ENCODE data around the gene FCN2. TPM values are rescaled to one million over a fixed set of nuclear protein-coding genes. Genes with fewer than 3 reads are reported as not detected.

FCN2 gene
- total RNA-seq, 2 experiments from 2014 or later = not detected

DNA sequence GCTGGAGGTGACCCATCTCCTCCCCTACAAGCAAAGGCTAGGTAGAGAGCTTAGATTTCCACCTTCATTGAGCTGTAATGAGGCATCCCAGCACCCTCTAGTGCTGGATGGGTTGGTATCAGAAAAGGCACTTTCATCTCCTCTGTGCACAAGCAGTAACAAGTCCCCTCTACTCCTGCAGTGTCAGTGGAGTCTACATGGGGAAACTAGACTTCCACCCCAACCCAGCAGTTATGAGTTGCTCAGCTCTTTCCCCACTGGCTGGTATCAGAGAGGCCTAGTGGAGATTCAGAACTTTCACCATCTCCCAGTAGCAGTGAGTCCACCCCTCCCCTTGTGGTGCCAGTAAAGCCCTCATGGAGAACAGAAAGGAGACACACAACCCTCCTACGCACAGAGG is 19.2 kb downstream of the FCN2 start:
- ChIA-PET POLR2A (no interaction called here), CTCF (no interaction called here)

DNA sequence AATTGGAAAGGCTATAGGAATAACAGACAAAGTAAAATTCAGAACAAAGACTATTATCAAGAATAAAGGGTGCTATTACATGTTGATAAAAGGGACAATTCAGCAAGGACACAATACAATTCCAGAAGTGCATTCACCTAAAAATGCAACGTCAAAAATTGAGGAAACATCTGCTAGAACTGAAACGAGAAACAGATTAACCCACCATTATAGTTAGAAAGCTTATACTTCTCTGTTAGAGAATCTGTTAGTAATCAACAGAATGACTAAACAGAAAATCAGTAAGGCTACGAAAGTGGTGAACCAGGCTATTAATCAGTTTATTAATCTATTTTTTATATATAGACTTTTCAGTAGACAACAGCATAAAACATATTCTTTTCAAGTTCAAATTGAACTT is 22.3 kb downstream of the FCN2 start:
- CTCF ChIA-PET = no interaction called here
- POLR2A ChIA-PET = no interaction called here

DNA sequence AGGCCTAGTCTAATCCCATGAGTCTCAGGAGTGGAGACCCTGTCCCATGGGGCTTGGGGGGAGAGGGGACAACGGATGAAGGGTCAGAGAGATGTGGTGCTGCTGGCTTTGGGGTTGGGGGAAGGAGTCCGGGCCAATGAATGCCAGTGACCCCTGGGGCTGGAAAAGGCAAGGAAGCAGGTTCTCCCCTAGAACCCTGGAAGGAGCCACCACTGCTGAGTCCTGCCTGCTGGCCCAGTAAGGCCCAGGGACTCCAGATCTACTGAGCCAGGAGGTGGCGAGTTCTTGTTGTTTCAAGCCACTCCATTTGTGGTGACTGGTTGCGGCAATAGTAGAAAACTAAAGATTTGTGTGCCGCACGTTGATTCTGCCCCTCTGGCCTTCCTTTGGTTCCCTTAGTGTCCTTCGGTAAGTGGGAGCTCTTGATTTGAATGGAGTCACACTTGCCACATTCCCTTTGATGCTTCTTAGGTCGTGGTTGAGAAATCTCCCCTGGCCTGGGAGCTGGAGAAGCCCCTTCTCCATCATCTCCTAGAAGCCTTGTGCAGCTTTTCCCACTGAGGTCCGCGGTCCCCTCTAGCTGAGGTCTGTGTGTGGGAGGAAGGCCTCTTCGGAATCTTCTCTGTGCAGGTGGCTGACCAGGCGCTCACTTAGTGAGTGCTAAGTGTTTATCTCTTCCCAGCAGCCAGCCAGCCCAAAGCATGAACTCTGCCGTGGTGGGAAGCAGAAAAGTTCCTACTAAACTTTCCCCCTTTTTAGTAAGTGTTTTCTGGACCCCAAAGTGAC is 28.1 kb downstream of the FCN2 start:
- POLR2A ChIA-PET = no interaction called here
- CTCF ChIA-PET = no interaction called here

DNA sequence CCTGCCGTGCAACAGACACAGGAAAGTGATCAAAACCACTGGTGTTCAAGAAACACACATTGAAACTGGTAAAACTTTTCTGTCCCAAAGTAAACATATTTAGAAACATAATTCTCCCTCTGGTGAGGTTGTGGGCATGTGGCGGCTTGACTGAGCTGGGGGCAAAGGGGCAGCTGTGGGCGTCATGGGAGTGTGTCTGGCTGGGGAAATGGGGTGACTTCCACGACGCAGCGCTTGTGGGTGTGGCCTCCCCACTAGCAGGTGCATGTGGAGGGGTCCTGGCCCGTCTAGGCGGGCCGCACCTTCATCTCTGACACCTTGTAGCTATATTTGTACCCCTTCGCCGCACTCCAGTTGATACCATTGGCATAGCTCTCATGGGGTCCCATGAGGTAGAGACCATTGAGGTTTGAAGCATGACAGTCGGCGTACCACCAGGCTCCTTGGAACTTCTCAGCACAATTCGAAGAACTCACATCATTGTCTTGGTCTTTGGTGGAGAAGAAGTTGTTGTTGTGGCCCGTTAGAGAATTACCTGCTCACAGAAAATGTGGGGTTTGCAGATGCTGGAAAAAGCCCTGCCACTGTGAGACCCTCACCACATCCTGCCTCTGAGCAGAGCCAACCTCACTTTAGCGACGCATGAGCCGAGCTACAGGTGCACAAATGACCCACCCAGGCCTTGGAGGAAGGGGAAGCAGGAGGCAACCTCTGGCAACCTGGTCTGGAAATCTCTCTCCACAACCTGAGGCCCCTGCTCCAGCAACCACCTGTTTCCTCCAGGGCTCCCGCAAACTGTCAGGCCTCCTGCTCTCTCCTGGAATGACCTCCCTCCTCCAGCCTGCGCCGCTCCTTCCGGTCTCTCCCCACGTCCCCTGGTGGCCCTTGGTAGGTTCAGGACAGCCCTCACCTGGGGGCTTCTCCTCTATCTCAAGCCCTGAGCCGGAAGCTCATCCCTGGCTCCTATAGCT is 29.2 kb downstream of the FCN2 start:
- POLR2A ChIA-PET = no interaction called here

DNA sequence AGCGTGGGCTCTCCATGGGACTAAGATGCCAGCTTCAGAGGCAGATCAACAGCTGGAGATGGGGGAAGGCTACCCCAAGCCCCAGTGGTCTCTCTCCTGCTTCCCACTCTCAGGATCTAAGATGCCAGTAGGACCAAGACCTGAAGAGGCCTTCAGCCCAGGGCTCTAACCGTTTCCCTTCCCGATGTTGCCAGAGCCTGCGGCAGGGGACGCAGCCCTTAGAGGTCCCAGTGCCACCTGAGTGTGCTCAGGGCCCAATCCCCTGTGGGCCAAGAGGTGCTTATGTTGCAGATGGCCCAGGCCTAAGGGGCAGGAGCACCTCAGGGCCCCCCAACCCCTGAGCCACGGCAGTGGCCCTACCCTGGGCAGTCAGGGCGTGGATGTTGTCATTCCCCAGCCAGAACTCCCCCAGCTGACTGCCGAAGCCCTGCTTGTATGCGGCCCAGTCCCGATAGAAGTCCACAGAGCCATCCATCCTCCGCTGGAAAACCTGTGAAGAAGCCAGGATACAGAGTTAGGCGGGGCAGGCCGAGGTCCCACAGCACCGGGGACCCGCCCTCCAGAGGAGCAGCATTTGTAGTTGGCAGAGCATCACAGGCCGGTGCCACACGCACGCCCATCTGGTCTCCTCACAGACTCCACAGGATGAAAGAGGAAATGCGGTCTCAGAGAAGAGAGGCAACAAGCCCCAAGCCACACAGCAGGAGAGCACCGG is 31.7 kb downstream of the FCN2 start:
- ChIA-PET POLR2A (no interaction called here), CTCF (no interaction called here)

More for the DNA sequence above, 29.2 kb downstream of the FCN2 start:
- CTCF ChIA-PET = no interaction called here

DNA sequence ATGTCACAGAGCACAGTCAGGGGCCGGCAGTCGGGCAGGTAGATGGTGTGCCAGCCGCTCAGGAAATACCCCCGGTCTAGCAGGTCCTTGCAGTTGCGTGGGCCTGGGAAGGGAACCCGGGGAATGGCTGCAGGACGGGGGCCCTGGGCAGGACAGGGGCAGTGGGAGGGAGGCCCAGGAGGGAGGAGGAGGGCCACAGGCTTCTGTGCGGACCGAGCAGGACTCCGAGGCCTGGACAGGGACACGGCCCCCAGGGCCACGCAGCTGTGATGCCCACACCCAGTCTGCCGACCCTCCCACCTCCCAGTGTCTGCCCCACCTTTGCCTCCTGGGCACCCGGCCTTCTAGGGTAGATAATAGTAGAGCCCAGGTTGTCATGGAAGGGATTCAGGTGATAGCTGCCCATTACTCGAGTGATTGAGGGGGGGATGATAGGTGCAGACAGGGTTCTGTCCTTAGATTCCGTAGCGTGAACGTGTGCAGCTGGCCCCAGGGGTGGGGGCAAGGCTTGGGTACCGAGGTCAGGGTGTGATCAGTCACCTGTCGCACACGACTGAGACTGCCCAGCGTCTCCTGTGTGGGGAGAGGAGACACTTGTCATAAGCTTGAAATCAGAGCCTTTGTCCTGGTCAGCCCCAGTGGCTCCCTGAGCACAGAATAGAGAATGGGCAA is 32.6 kb downstream of the FCN2 start:
- ChIA-PET CTCF (no interaction called here), POLR2A (no interaction called here)

DNA sequence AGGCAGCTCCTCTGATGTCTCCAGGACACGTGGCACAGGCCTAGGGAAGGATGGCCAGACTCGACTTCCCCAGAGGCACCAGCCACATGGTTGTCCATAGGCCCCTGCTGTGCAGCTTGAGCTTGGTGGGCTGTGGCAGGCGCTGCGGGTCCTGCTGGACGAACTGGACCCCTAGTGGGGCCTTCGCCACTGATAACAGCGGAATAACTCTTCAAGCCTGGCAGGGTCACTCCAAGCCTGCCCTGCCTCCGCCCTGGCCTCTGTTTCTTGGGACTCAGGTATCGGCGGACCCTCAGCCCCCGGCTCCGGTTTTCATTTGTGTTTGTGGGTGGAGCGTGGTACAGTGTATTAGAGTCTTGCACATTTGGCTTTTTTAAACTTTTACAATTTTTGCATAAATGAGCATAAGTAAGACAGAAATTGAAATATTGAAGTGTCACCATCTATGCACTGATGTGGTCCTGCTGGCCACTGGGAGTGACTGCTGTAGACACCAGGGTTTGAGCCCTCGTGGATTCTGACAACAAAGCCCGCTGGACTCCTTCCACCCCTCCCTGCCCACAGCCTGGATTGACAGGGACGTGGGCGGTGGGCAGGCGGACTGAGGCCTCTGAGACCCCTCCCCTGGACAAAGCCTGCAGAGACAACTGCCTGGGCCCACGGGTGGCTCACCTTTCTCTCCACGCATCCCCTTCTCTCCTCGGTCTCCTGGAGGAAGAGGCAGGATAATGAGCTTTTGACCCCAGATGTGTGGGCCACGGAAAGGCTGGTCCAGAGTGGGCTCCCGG is 33.3 kb downstream of the FCN2 start:
- CTCF ChIA-PET = no interaction called here
- POLR2A ChIA-PET = no interaction called here

DNA sequence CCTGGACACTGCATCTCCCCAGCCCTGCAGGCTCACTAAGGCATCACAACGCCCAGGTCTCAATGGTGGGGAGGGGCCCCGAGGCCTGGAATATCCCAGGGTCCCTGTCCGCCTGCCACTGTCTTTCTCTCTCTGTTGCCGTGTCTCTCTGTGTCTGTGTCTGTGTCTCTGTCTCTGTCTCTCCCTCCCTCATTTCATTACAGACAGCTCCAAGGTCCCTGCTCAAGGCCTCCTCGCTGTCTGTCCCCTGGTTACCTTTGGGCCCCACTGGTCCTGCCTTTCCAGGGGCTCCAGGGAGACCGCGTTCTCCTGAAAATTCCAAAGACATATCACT is 33.9 kb downstream of the FCN2 start:
- POLR2A ChIA-PET = no interaction called here
- CTCF ChIA-PET = no interaction called here

DNA sequence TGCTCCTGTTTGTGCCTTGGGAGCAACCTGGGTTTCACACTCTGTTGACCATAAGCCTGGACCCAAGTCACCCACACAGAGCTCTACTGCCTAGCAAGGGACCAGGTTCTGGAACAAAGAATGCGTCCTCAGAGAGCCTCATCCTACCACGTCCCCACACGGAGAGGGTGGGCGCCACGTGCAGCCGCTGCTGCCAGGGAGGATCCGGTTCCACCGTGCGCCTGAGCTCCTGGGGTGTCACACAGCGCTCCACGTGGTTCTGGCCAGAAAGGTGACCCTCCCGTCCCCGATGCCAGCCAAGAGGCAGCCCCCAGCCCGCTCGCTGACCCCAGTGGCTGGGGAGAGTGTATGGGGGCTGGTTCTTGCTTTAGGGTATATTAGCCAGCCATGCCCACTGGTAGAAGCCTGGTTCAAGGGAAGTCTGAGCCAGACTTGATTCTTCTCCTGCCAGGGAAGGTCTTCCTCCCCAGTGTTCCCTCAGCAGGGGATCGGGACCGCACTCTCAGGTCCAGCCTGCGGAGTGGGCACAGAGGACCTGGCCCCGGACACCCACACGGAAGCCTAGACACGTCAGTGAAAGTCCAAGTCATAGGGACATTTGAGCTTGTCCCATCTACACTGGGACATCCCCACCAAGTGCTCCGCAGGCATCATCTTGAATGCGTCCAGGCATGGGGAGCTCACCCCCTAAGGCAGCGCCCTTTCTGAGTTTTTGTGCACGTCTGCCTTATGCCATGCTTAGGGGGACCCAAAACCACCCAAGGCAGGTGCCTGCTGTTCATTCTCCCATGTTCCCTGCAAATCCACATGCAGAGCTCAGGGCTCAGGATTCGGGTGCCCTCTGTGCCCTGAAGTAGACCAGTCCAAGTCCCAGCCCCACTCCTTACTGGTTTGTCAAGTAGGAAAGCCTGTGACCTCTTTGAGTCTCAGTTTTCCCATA is 34.7 kb downstream of the FCN2 start:
- CTCF ChIA-PET = no interaction called here
- POLR2A ChIA-PET = no interaction called here

DNA sequence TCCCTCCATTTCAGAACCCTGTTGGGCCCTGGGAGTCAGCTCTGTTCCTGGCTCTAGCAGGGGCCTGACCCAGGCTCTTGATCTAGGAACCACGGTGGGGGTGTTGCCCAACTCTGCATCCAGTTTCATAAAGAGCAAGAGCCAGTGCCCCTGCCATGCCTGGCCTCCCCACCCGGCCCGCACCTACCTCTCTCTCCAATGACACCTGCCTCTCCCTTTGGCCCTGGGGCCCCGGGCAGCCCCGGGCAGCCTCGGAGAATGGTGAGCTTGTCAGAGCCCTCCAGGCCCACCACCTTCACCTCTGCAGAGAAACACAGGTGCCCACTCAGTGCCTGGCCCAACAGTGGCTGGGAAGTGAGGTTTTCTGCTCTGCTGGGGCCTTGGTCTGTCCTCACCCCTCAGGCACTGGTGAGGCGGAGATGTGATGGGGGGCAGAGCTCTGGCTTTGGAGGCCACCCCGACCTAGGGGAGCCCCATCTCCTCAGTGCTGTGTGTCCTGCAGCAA is 35.6 kb downstream of the FCN2 start:
- CTCF ChIA-PET = no interaction called here
- POLR2A ChIA-PET = no interaction called here

DNA sequence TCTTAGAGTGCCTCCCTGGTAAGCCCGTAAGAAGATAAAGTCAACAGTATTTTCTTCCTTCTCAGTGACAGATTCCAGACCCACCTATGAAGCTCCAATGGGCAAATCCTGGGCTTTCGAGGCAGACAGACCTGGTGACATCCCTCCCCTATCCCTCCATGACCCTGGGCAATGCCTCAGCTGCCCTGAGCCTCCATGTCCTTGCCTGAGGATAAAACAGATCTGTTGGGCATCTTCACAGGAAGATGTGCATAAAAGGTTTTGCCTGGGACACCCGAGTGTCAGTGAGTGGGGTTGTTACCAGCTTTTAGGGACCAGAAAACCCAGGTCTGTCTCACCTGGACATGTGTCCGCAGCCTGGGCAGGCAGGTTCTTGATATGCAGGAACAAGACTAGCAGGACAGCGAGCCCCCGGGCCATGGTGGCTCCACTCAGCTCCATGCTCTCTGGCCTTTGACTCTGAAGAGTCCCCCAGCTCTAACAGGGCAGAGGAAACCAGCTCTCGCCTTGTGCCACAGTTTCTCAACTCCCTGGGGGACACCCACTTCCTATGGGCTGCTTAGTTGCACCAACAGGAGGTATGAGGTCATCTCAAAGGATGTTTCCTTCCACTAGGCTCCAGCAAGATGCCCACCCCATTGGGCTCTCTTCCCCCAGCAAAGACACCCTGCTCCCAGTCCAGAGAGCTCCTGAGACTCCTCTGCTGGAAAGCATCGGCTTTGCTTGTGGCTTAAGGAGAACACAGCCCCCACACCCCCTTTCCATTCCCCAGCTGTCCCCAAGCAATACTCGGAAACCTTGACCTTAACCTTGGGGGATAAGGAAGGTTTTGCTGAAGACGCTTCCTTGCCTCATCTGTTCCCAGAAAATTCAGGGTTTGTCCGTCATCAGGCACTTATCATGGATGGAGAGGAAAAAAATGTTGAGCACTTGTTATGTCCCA is 37.1 kb downstream of the FCN2 start, which contains the start of gene FCN1:
TSS of gene FCN1 (minus strand) at position 482 of the 943 bp plus-strand sequence. CDS start at position 441, 41 bp downstream.
- CTCF ChIA-PET = no interaction called here
- POLR2A ChIA-PET = no interaction called here

DNA sequence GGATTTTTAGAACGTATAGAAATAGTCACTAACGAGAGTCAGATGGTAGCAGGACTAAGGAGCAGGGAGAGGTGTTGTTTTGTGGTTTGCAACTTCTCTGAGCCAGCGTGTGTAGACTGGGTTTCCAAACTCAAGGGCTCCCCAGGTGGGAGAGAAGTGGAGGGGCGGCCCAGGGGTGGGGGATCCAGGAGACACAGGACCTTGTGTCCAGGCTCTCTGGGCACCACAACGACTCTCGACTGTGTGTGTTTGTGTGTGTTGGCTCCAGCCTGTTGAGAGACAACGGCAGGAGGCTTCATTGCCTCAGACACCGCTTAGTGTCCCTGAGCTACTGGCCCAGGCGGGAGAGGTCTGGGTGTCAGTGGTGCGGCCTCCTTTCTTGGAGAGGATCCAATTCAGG is 38.0 kb downstream of the FCN2 start:
- ChIA-PET POLR2A (no interaction called here), CTCF (no interaction called here)

DNA sequence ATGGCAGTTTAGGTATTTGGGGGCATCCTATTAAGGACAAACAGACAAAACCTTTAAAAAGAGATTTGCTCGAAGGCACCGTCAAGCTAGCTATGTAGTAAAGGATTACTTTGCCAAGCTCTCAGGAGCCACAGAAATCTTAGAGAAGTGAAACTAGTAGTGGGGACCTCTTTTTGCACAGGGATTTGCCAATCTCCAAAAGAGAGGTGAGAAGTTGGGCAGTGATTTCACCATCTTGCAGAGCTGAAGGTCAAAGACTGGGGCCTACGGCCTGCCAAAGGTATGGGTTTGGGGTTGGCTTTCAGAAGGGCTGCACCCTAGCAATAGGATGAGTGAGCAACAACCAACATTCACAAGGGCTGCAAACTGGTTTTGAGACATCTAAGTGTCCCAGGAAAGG is 38.7 kb downstream of the FCN2 start:
- CTCF ChIA-PET = no interaction called here
- POLR2A ChIA-PET = no interaction called here

DNA sequence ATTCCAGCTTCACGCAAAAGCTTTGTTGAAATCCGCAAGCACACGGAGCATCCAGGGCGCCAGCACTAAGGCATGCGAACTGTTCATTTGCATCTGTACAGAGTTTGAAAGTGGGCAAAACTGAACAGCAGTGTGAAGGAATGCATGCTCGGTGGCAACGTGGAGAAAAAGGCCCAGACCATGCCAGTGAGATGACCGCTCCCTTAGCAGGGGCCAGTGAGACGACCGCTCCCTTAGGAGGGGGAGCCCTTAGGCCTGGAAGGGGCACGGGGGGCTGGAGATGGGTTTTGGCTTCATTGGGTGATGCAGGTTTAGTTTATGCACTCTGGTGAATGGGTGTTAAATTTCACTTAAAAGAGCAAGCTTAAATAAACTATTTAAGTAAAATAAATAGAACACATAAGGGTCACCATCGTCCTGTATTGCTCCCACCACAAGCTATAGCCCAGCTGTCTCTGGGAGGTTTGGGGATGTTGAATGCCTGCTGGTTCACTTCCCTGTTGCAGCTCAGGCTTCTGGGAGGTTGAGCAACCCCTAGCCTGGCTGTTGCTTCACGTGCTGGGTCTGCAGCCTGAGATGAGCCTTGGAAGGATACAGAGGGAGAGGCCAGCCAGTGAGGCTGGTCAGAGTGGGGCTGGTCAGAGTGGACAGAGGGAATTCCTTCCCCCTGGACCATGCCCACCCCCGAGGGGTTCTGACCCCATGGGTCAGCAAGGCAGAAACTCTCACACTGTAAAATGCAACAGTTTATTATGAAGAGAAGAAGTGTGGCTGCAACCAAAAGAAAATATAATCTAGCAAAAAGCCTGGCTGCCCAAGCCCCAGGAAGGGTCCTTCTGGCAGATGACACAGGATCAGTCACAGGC is 41.7 kb downstream of the FCN2 start:
- ChIA-PET POLR2A (no interaction called here), CTCF (no interaction called here)

DNA sequence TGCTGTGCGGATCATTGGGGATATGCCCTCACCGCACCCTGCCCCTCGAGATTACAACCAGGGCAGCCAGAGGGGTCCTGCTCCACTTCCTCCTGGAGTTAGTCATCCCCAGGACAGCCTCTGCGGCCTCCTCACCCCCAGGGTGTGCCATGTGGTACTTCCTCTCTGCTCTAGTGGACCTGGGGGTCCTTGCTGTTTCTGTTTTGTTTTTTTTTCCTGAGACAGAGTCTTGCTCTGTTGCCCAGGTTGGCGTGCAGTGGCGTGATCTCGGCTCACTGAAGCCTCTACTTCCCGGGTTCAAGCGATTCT is 42.3 kb downstream of the FCN2 start:
- POLR2A ChIA-PET = no interaction called here
- CTCF ChIA-PET = no interaction called here

DNA sequence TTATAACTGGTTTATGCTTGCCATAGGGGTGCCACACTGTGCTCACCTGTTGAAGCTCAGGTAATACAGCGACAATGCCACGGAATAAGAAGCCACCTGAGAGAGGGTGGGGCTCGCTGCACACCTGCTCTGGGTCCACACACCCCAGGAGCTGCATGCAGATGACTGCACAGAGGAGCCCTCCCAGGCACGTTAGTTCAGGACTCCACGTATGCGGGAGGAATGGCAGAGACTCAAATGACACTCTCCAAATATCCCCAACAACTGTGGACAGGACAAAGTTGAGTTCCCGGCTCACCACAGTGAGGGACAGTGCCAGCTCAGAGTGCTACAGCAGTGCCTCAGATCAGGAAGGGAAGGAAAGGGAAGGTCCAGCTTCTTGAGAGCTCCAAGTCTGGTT is 42.9 kb downstream of the FCN2 start:
- CTCF ChIA-PET = no interaction called here

More for the DNA sequence above, 42.9 kb downstream of the FCN2 start:
- POLR2A ChIA-PET = no interaction called here

Data from activated CD8-positive, alpha-beta memory T cell treated with anti-CD3 and anti-CD28 coated beads for 36 hours (primary cell).